ENCODE data around the gene JOSD1.

Gene JOSD1

DNA sequence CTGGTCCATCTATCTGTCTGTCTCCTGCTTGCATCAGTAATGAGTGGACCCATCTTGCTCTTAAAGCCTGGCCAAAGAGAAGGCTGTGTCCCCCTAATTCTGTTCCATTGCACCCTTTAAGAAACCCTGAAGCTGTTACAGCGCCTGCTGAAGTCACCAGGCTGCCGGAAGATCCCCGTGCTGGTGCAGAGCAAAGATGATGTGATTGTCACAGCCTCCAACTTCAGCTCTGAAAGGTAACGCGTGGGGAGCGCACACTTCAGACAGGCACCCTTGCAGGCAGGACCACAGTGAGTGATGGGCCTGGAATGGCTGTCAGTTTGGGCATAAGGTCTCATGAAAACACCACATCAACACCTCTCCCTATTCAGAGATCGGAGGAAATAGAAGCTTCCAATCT, 23.4 kb upstream of the JOSD1 start:
- Histone ChIP-seq H4K12ac (ENCODE audit: low read depth, low read length) (no peak overlapping the region), H3K18ac (ENCODE audit: low read length) (no peak overlapping the region), H3K4me3 (ENCODE audit: low read depth, low read length) (no peak overlapping the region), H2AK5ac (ENCODE audit: low read length) (no peak overlapping the region), H3K4me2 (ENCODE audit: low read length) (no peak overlapping the region), H2BK12ac (ENCODE audit: low read length) (no peak overlapping the region), H3K9me3 (ENCODE audit: insufficient read depth, low read depth, low read length) (peaks cover 3% of the 10 kb centered on the region), H3K79me1 (ENCODE audit: low read length) (no peaks in the 10 kb centered on the region), H3K27me3 (ENCODE audit: insufficient read depth, low read length) (no peaks in the 10 kb centered on the region), H4K91ac (ENCODE audit: low read depth, low read length) (no peak overlapping the region), H3K4ac (ENCODE audit: low read depth, low read length) (no peak overlapping the region), H3K4me1 (ENCODE audit: control insufficient read depth in 1 of 2, insufficient read depth in 2 of 2, low read length in 2 of 2) (no peaks in the 10 kb centered on the region), H3K14ac (ENCODE audit: low read length) (no peak overlapping the region), H2BK120ac (ENCODE audit: insufficient read depth, low read length, poor library complexity) (no peak overlapping the region), H2BK5ac (ENCODE audit: low read depth, low read length, poor library complexity) (no peak overlapping the region), H4K8ac (ENCODE audit: low read depth, low read length) (no peak overlapping the region), H3K9ac (ENCODE audit: low read length) (no peak overlapping the region), H3K36me3 (ENCODE audit: control insufficient read depth in 1 of 2, insufficient read depth in 2 of 2, low read length in 2 of 2) (peaks cover 56 to 68% of the 10 kb centered on the region in 2 experiments), H2AFZ (ENCODE audit: insufficient read depth, low read length, poor library complexity) (no peak overlapping the region), H3K27ac (ENCODE audit: low read depth, low read length) (no peak overlapping the region), H3K79me2 (ENCODE audit: control insufficient read depth, insufficient read depth, low read length, poor library complexity) (no peaks in the 10 kb centered on the region), H3K23ac (ENCODE audit: low read length) (no peak overlapping the region)
- no CpG with 5 or more reads among the region's 7 CpGs for WGBS (ENCODE audit: extremely low coverage, insufficient coverage, insufficient read length)
- no peak for DNase-seq

DNA sequence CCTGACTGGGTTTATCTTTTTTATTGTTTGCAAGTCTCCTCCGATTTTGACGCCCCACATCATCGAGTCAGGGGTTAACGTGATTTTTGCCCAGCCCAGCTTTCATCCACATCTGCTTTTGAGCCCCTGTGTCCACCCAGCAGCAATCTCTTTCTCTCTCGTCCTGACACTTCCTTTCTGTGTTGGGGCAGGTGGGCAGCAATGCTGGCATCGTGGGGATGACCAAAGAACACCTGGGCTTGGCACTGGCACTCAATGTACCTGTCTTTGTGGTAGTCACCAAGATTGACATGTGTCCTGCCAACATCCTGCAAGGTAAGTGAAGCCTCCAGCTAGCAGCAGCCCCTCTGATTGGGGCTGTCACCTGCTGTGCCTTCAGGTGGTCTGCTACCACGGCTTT, 20.8 kb upstream of the JOSD1 start:
- no peak overlapping the region for H2BK120ac ChIP-seq (ENCODE audit: insufficient read depth, low read length, poor library complexity)
- peaks cover 0 to 2% of the 10 kb centered on the region in 2 experiments for H3K4me1 ChIP-seq (ENCODE audit: control insufficient read depth in 1 of 2, insufficient read depth in 2 of 2, low read length in 2 of 2)
- no peak overlapping the region for H3K14ac ChIP-seq (ENCODE audit: low read length)
- no peak overlapping the region for H4K91ac ChIP-seq (ENCODE audit: low read depth, low read length)
- no peak overlapping the region for H3K18ac ChIP-seq (ENCODE audit: low read length)
- no peaks in the 10 kb centered on the region for H3K9me3 ChIP-seq (ENCODE audit: insufficient read depth, low read depth, low read length)
- peaks cover 42 to 49% of the 10 kb centered on the region in 2 experiments for H3K36me3 ChIP-seq (ENCODE audit: control insufficient read depth in 1 of 2, insufficient read depth in 2 of 2, low read length in 2 of 2)
- no peak overlapping the region for H2BK5ac ChIP-seq (ENCODE audit: low read depth, low read length, poor library complexity)
- H4K12ac ChIP-seq (ENCODE audit: low read depth, low read length): no peak overlapping the region
- no CpG with 5 or more reads among the region's 7 CpGs for WGBS (ENCODE audit: extremely low coverage, insufficient coverage, insufficient read length)
- no peak overlapping the region for H3K27ac ChIP-seq (ENCODE audit: low read depth, low read length)
- H3K79me1 ChIP-seq (ENCODE audit: low read length): no peaks in the 10 kb centered on the region
- no peaks in the 10 kb centered on the region for H3K79me2 ChIP-seq (ENCODE audit: control insufficient read depth, insufficient read depth, low read length, poor library complexity)
- no peak overlapping the region for H3K9ac ChIP-seq (ENCODE audit: low read length)
- no peak overlapping the region for H2BK12ac ChIP-seq (ENCODE audit: low read length)
- DNase-seq: no peak
- no peak overlapping the region for H2AK5ac ChIP-seq (ENCODE audit: low read length)
- no peak overlapping the region for H4K8ac ChIP-seq (ENCODE audit: low read depth, low read length)
- H3K4me3 ChIP-seq (ENCODE audit: low read depth, low read length): no peak overlapping the region
- no peak overlapping the region for H3K4me2 ChIP-seq (ENCODE audit: low read length)
- H2AFZ ChIP-seq (ENCODE audit: insufficient read depth, low read length, poor library complexity): no peak overlapping the region
- H3K27me3 ChIP-seq (ENCODE audit: insufficient read depth, low read length): no peaks in the 10 kb centered on the region
- no peak overlapping the region for H3K4ac ChIP-seq (ENCODE audit: low read depth, low read length)
- H3K23ac ChIP-seq (ENCODE audit: low read length): no peak overlapping the region

DNA sequence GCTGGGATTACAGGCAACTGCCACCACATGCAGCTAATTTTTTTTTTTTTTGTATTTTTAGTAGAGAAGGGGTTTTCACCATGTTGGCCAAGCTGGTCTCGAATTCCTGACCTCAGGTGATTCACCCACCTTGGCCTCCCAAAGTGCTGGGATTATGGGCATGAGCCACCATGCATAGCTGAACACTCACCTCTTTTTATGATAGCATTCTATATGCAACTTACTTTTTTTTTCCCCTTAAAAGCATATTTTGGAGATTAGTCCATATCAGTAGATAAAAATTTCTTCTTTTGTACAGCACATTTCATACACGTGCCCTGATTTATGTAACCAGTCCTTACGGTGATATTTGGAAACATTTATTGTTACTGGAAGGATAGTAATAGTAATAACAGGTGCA, 19.6 kb upstream of the JOSD1 start:
- Histone ChIP-seq H3K36me3 (ENCODE audit: control insufficient read depth in 1 of 2, insufficient read depth in 2 of 2, low read length in 2 of 2) (peaks cover 38 to 48% of the 10 kb centered on the region in 2 experiments), H4K8ac (ENCODE audit: low read depth, low read length) (no peak overlapping the region), H3K79me1 (ENCODE audit: low read length) (no peaks in the 10 kb centered on the region), H3K23ac (ENCODE audit: low read length) (no peak overlapping the region), H4K12ac (ENCODE audit: low read depth, low read length) (no peak overlapping the region), H2BK12ac (ENCODE audit: low read length) (no peak overlapping the region), H3K4me1 (ENCODE audit: control insufficient read depth in 1 of 2, insufficient read depth in 2 of 2, low read length in 2 of 2) (peaks cover 0 to 2% of the 10 kb centered on the region in 2 experiments), H3K9ac (ENCODE audit: low read length) (no peak overlapping the region), H2BK120ac (ENCODE audit: insufficient read depth, low read length, poor library complexity) (no peak overlapping the region), H3K79me2 (ENCODE audit: control insufficient read depth, insufficient read depth, low read length, poor library complexity) (no peaks in the 10 kb centered on the region), H3K27ac (ENCODE audit: low read depth, low read length) (no peak overlapping the region), H3K4me2 (ENCODE audit: low read length) (no peak overlapping the region), H3K27me3 (ENCODE audit: insufficient read depth, low read length) (no peaks in the 10 kb centered on the region), H3K9me3 (ENCODE audit: insufficient read depth, low read depth, low read length) (no peaks in the 10 kb centered on the region), H2AK5ac (ENCODE audit: low read length) (no peak overlapping the region), H4K91ac (ENCODE audit: low read depth, low read length) (no peak overlapping the region), H2AFZ (ENCODE audit: insufficient read depth, low read length, poor library complexity) (no peak overlapping the region), H3K18ac (ENCODE audit: low read length) (no peak overlapping the region), H3K4me3 (ENCODE audit: low read depth, low read length) (no peak overlapping the region), H3K4ac (ENCODE audit: low read depth, low read length) (no peak overlapping the region), H3K14ac (ENCODE audit: low read length) (no peak overlapping the region), H2BK5ac (ENCODE audit: low read depth, low read length, poor library complexity) (no peak overlapping the region)
- WGBS (ENCODE audit: extremely low coverage, insufficient coverage, insufficient read length): no CpG with 5 or more reads among the region's 3 CpGs
- peak in 1 of 2 donors; percentile 37 for DNase-seq

DNA sequence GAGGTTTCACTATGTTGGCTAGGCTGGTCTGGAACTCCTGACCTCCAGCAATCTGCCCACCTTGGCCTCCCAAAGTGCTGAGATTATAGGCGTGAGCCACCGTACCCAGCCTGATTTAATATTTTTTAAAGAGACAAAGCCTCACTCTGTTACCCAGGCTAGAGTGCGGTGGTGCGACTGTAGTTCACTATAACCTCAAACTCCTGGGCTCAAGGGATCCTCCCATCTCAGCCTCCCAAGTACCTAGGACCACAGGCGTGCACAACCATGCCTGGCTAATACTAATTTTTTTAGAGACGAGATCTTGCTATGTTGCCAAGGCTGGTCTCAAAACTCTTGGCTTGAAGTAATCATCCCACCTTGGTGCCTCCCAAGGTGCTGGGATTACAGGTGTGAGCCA, 18.5 kb upstream of the JOSD1 start:
- Histone ChIP-seq H3K27me3 (ENCODE audit: insufficient read depth, low read length) (no peaks in the 10 kb centered on the region), H3K9me3 (ENCODE audit: insufficient read depth, low read depth, low read length) (no peaks in the 10 kb centered on the region), H4K8ac (ENCODE audit: low read depth, low read length) (no peak overlapping the region), H3K18ac (ENCODE audit: low read length) (no peak overlapping the region), H3K79me2 (ENCODE audit: control insufficient read depth, insufficient read depth, low read length, poor library complexity) (no peaks in the 10 kb centered on the region), H3K4ac (ENCODE audit: low read depth, low read length) (no peak overlapping the region), H2BK12ac (ENCODE audit: low read length) (no peak overlapping the region), H4K12ac (ENCODE audit: low read depth, low read length) (no peak overlapping the region), H3K4me2 (ENCODE audit: low read length) (no peak overlapping the region), H3K79me1 (ENCODE audit: low read length) (no peaks in the 10 kb centered on the region), H3K23ac (ENCODE audit: low read length) (no peak overlapping the region), H2AFZ (ENCODE audit: insufficient read depth, low read length, poor library complexity) (no peak overlapping the region), H3K27ac (ENCODE audit: low read depth, low read length) (no peak overlapping the region), H2BK5ac (ENCODE audit: low read depth, low read length, poor library complexity) (no peak overlapping the region), H2AK5ac (ENCODE audit: low read length) (no peak overlapping the region), H3K4me3 (ENCODE audit: low read depth, low read length) (no peak overlapping the region), H3K36me3 (ENCODE audit: control insufficient read depth in 1 of 2, insufficient read depth in 2 of 2, low read length in 2 of 2) (peaks cover 32 to 42% of the 10 kb centered on the region in 2 experiments), H4K91ac (ENCODE audit: low read depth, low read length) (no peak overlapping the region), H3K9ac (ENCODE audit: low read length) (no peak overlapping the region), H3K14ac (ENCODE audit: low read length) (no peak overlapping the region), H2BK120ac (ENCODE audit: insufficient read depth, low read length, poor library complexity) (no peak overlapping the region), H3K4me1 (ENCODE audit: control insufficient read depth in 1 of 2, insufficient read depth in 2 of 2, low read length in 2 of 2) (peaks cover 0 to 2% of the 10 kb centered on the region in 2 experiments)
- WGBS (ENCODE audit: extremely low coverage, insufficient coverage, insufficient read length): no CpG with 5 or more reads among the region's 6 CpGs
- no peak for DNase-seq

Measured in trophoblast cell (in vitro differentiated cells and primary cell).